Stimulated activated memory B cell treated with anti-CD40 and anti-IgM and Interleukin-4, amounts not matched to agents 10 μg/mL and 1 μg/mL and 100 μg/mL, for 72 hours (primary cell): ENCODE results near the gene COQ2.

ENCODE experiments used
- ATAC-seq: fragments of 150-1000 bp; cut with Tn5 transposase; 2 replicates; pipeline ENCODE4 v1.10.0; 2021
- H3K27ac Mint-ChIP-seq: one replicate; pipeline ENCODE4 v1.8.0; 2022; ENCODE audit warnings: mild to moderate bottlenecking, mixed read lengths
- H3K27me3 Mint-ChIP-seq: one replicate; pipeline ENCODE4 v1.8.0; 2022; ENCODE audit warnings: mixed read lengths
- H3K36me3 Mint-ChIP-seq: one replicate; pipeline ENCODE4 v1.8.0; 2022; ENCODE audit warnings: mixed read lengths
- H3K4me1 Mint-ChIP-seq: one replicate; pipeline ENCODE4 v1.8.0; 2022; ENCODE audit warnings: mixed read lengths
- H3K4me3 Mint-ChIP-seq: one replicate; pipeline ENCODE4 v1.8.0; 2022; ENCODE audit warnings: mild to moderate bottlenecking, moderate library complexity, mixed read lengths
- H3K9me3 Mint-ChIP-seq: one replicate; pipeline ENCODE4 v1.8.0; 2022; ENCODE audit warnings: mixed read lengths

Gene COQ2

DNA sequence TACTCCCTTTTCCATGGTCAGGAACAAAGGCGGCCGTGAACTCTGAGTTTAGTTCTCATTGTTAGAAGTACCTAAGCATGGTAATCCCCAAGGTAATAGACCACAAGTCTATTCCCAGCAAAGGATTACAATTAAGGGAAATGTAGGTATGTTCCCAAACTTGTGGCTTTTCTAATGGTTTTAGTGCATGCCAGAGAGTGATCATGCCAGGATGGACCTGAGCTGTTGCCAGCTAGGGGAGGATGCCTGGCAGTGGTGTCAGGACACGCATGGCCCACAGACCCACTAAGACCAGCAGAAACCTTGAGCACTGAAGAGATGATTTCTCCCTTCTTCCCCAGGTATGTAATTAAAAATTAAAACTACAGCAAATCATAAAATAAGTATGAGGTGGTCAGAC lies 60.8 kb downstream of the COQ2 start:
- no peak overlapping the region for H3K4me3 Mint-ChIP-seq
- peaks cover 43% of the 10 kb centered on the region for H3K4me1 Mint-ChIP-seq
- no peaks in the 10 kb centered on the region for H3K9me3 Mint-ChIP-seq
- no peak overlapping the region for H3K27ac Mint-ChIP-seq
- no peak for ATAC-seq
- H3K36me3 Mint-ChIP-seq = no peaks in the 10 kb centered on the region
- no peaks in the 10 kb centered on the region for H3K27me3 Mint-ChIP-seq

GRCh38 chr4:83221897-83222441 lies 62.6 kb downstream of the COQ2 start:
- no peaks in the 10 kb centered on the region for H3K9me3 Mint-ChIP-seq
- no peaks in the 10 kb centered on the region for H3K27me3 Mint-ChIP-seq
- no peak for ATAC-seq
- H3K36me3 Mint-ChIP-seq = no peaks in the 10 kb centered on the region
- H3K4me3 Mint-ChIP-seq = no peak overlapping the region
- peak overlapping the region; percentile 50 for H3K27ac Mint-ChIP-seq
- H3K4me1 Mint-ChIP-seq = peaks cover 58% of the 10 kb centered on the region

- Mint-ChIP-seq H3K9me3 (no peaks in the 10 kb centered on the region), H3K27me3 (no peaks in the 10 kb centered on the region), H3K27ac (peak overlapping the region; percentile 62), H3K4me3 (peak overlapping the region; percentile 53), H3K36me3 (no peaks in the 10 kb centered on the region), H3K4me1 (peaks cover 77% of the 10 kb centered on the region)
- peak; percentile 40 for ATAC-seq
Measured at GRCh38 chr4:83219344-83220331, 65.0 kb downstream of the COQ2 start.

DNA sequence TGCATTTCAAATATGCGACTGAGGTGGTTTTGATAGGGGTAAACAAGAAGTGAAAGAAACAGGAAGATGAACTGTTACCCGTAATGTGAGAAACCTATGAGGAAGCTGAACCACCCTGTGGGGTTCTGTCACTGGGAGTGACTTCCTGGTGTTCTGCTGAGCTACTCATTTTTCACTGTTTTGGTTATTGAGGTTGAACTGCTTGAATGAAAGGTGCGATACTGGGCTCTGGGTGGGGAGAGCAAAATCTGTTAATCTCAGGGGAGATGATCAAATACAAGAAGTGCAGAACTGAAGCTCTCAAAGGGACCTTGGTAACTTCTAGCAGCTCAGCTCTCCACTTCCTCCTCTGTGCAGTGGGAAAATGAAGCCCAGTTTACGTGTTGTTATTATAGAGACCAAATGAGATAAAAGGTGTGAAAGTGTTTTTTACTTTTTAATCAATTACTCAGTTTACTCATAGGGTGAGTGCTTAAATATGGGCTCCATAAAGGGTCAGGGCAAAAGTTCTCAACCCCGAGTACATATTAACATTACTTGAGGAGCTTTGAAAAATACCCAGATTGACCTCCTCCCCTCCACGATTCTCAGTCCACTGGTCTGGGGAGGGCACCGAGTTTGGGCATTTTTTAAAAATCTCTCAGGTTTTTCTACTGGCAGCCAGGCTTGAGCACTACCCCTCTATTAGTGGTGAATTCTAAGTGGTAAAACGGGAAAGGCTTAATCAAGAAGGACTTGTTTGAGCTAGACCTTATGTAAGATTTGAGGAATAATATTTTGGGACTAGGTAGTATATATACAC lies 66.7 kb downstream of the COQ2 start:
- Mint-ChIP-seq H3K4me1 (peaks cover 84% of the 10 kb centered on the region), H3K27me3 (no peaks in the 10 kb centered on the region), H3K36me3 (peaks cover 6% of the 10 kb centered on the region), H3K9me3 (peaks cover 4% of the 10 kb centered on the region), H3K27ac (peak overlapping the region; percentile 62), H3K4me3 (no peak overlapping the region)
- ATAC-seq = peak; percentile 99

- Mint-ChIP-seq H3K4me3 (no peak overlapping the region), H3K27ac (peak overlapping the region; percentile 62), H3K27me3 (no peaks in the 10 kb centered on the region), H3K36me3 (peaks cover 6% of the 10 kb centered on the region), H3K9me3 (peaks cover 4% of the 10 kb centered on the region), H3K4me1 (peaks cover 84% of the 10 kb centered on the region)
- ATAC-seq = no peak
Measured at GRCh38 chr4:83216959-83217683, 67.5 kb downstream of the COQ2 start.

DNA sequence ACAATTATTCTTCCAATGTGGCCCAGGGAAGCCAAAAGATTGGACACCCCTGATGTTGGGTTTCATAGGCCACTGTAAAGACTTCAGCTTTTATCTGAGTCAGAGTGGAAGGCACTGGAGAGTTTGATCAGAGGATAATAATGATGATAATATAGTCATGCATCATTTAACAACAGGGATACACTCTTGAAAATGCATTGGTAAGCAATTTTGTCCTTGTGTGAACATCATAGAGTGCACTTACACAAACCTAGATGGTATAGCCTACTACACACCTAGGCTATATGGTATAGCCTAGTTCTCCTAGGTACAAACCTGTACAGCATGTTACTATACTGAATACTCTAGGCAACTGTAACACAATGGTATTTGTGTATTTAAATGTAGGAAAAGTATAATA lies 70.5 kb downstream of the COQ2 start:
- H3K27ac Mint-ChIP-seq = no peak overlapping the region
- H3K4me1 Mint-ChIP-seq = peaks cover 78% of the 10 kb centered on the region
- H3K9me3 Mint-ChIP-seq = peaks cover 4% of the 10 kb centered on the region
- peaks cover 6% of the 10 kb centered on the region for H3K36me3 Mint-ChIP-seq
- no peaks in the 10 kb centered on the region for H3K27me3 Mint-ChIP-seq
- no peak for ATAC-seq
- no peak overlapping the region for H3K4me3 Mint-ChIP-seq
